ENCODE results near the gene TEK. TPM values are rescaled to one million over a fixed set of nuclear protein-coding genes. Genes with fewer than 3 reads are reported as not detected.
A peak's percentile ranks its signal among the peaks of the same experiment; 100 is the strongest.

TEK gene
- total RNA-seq = 10 to 100 TPM in 1 of 7 donors, 1 to 10 TPM in 6; 2.0 to 10.5 (median 4.0) TPM
- polyA plus RNA-seq = 10 to 100 TPM in 1 of 2 donors, 1 to 10 TPM in 1; 7.7 to 22.2 TPM
- long read RNA-seq, donor 1 = 0 reads
- long read RNA-seq, donor 2, full-length matches to known transcripts = 1 of 9 reads
- long read RNA-seq, donor 2, partial matches to known transcripts = 8 of 9 reads
- long read RNA-seq, donor 2, other reads (novel, unspliced or antisense) = 0 of 9 reads
- long read RNA-seq, donor 3, full-length matches to known transcripts = 2 of 9 reads
- long read RNA-seq, donor 3, partial matches to known transcripts = 3 of 9 reads
- long read RNA-seq, donor 3, other reads (novel, unspliced or antisense) = 4 of 9 reads

DNA sequence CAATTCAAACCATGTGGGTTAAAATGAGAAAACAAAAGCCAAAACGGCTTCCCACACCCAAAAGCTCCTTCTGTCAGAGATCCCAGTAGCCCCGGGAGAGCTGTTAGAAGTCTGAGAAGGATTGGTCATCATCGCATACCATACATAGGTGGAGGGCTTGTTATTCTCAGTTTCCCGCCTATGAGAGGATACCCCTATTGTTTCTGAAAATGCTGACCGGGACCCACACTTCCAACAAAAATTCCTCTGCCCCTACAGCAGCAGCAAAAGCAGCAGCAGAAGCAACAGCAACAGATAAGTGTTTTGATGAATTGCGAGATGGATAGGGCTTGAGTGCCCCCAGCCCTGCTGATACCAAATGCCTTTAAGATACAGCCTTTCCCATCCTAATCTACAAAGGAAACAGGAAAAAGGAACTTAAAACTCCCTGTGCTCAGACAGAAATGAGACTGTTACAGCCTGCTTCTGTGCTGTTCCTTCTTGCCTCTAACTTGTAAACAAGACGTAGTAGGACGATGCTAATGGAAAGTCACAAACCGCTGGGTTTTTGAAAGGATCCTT lies at the start of gene TEK:
TSS of gene TEK (plus strand) at position 245 of the 561 bp plus-strand sequence. CDS start 366 bp downstream, outside the sequence.
- peak within 1 kb of the TSS; percentile 8 for H3K4me3 ChIP-seq

DNA sequence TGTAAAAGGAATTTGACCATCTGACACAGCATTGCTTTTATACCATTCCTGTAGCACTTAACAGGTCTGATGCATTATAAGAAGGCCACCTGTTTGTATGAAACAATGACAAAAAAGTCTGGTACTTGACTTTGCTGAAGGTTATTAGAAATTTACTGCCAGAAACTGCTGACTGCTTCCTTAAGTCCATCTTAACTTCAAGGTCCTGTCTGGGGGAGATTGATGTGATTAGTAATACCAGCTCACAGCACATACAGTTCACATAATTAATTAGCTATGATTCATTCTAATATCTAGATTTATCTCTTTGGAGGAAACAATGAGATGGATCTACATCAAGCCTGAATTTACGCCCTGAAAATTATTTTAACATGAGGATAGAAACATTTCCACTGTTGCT lies 49.6 kb upstream of the TEK start:
- Histone ChIP-seq H3K9me3 (no peaks in the 10 kb centered on the region), H3K36me3 (no peaks in the 10 kb centered on the region), H3K27me3 (no peaks in the 10 kb centered on the region), H3K27ac (no peak overlapping the region), H3K4me1 (ENCODE audit: insufficient read depth) (no peaks in the 10 kb centered on the region), H3K4me3 (no peak overlapping the region)
- intact Hi-C loops (cut with DNase I) = no loop called here
- TF ChIP-seq, protein P1, sequence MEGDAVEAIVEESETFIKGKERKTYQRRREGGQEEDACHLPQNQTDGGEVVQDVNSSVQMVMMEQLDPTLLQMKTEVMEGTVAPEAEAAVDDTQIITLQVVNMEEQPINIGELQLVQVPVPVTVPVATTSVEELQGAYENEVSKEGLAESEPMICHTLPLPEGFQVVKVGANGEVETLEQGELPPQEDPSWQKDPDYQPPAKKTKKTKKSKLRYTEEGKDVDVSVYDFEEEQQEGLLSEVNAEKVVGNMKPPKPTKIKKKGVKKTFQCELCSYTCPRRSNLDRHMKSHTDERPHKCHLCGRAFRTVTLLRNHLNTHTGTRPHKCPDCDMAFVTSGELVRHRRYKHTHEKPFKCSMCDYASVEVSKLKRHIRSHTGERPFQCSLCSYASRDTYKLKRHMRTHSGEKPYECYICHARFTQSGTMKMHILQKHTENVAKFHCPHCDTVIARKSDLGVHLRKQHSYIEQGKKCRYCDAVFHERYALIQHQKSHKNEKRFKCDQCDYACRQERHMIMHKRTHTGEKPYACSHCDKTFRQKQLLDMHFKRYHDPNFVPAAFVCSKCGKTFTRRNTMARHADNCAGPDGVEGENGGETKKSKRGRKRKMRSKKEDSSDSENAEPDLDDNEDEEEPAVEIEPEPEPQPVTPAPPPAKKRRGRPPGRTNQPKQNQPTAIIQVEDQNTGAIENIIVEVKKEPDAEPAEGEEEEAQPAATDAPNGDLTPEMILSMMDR (IDR thresholded peaks at IDR 0.05) = no peak
- TF ChIP-seq EP300 (IDR thresholded peaks at IDR 0.05) = no peak
- TF ChIP-seq POLR2A (IDR thresholded peaks at IDR 0.05) = no peak
- whole genome bisulfite sequencing, 3 donors = 88 to 95% (median 89%) methylated on average over 1 of the region's 1 CpG
- DNase-seq = no peak

More for the DNA sequence above, at the start of gene TEK:
- DNase-seq = no peak
- H3K27ac ChIP-seq = no peak within 1 kb of the TSS
- WGBS, 3 donors = 3 to 18% (median 5%) methylated on average over 9 of the region's 9 CpGs
- H3K4me1 ChIP-seq (ENCODE audit: insufficient read depth) = peaks cover 1% of the 10 kb centered on the region
- H3K9me3 ChIP-seq = no peaks in the 10 kb centered on the region
- TF ChIP-seq, protein P1 (IDR thresholded peaks at IDR 0.05) = no peak
- TF ChIP-seq POLR2A (IDR thresholded peaks at IDR 0.05) (no peak), EP300 (IDR thresholded peaks at IDR 0.05) (no peak)
- no peaks in the 10 kb centered on the region for H3K27me3 ChIP-seq
- intact Hi-C loops (cut with DNase I) = no loop called here
- H3K36me3 ChIP-seq = no peaks in the 10 kb centered on the region

- TF ChIP-seq, protein P1 (IDR thresholded peaks at IDR 0.05) = no peak
- no peak for TF ChIP-seq POLR2A (IDR thresholded peaks at IDR 0.05)
- no peak for TF ChIP-seq EP300 (IDR thresholded peaks at IDR 0.05)
- Histone ChIP-seq H3K27ac (no peak overlapping the region), H3K4me3 (no peak overlapping the region), H3K27me3 (no peaks in the 10 kb centered on the region), H3K36me3 (no peaks in the 10 kb centered on the region), H3K9me3 (no peaks in the 10 kb centered on the region), H3K4me1 (ENCODE audit: insufficient read depth) (no peaks in the 10 kb centered on the region)
- intact Hi-C loops (cut with DNase I) = no loop called here
- no peak for DNase-seq
Measured at GRCh38 chr9:27059907-27060306, 49.1 kb upstream of the TEK start.

DNA sequence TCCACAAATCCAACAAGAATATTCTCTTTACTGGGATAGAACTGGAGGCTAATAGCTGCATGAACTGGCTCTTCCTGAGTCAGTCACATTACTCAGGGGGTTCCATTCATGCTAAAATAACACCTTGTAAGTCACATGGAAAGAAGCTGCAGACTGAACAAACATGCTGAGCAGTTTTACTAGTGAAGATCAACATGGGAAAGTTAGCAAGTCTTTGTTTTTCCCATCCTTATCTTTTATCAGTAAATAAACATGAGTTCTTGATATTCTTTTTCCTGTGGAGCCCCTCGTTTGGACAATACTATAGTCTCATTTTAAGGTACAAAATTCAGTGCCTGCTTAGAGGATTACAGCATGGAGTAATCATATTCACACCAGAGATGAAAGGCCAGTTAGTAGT lies 43.7 kb upstream of the TEK start:
- Histone ChIP-seq H3K9me3 (no peaks in the 10 kb centered on the region), H3K4me3 (no peak overlapping the region), H3K36me3 (no peaks in the 10 kb centered on the region), H3K27me3 (no peaks in the 10 kb centered on the region), H3K27ac (no peak overlapping the region), H3K4me1 (ENCODE audit: insufficient read depth) (no peaks in the 10 kb centered on the region)
- WGBS, 3 donors = 27 to 50% (median 27%) methylated on average over 1 of the region's 1 CpG
- DNase-seq = no peak
- TF ChIP-seq, protein P1 (IDR thresholded peaks at IDR 0.05) = no peak
- TF ChIP-seq EP300 (IDR thresholded peaks at IDR 0.05) (no peak), POLR2A (IDR thresholded peaks at IDR 0.05) (no peak)
- intact Hi-C loops (cut with DNase I) = loop anchor here in 1 of 4 donors (1.0 kb wide), 1 partner anchor 25 kb away; no protein-coding TSS in a partner anchor
